ENCODE results near the gene BTBD2.

BTBD2 gene

GRCh38 chr19:2041683-2042484 lies 26.4 kb upstream of the BTBD2 start:
- peak; percentile 84 for DNase-seq (ENCODE audit: low read depth)
- TF ChIP-seq CTCF (conservative IDR thresholded peaks at IDR 0.05; ENCODE audit: low read length): no peak
- H3K4me3 ChIP-seq (ENCODE audit: low read length): no peak overlapping the region

GRCh38 chr19:2041433-2041682 lies 25.8 kb upstream of the BTBD2 start:
- DNase-seq (ENCODE audit: low read depth): no peak
- no peak for TF ChIP-seq CTCF (conservative IDR thresholded peaks at IDR 0.05; ENCODE audit: low read length)
- no peak overlapping the region for H3K4me3 ChIP-seq (ENCODE audit: low read length)

GRCh38 chr19:2040647-2041432 lies 25.3 kb upstream of the BTBD2 start:
- H3K4me3 ChIP-seq (ENCODE audit: low read length): no peak overlapping the region
- TF ChIP-seq CTCF (conservative IDR thresholded peaks at IDR 0.05; ENCODE audit: low read length): no peak
- no peak for DNase-seq (ENCODE audit: low read depth)

- TF ChIP-seq CTCF (conservative IDR thresholded peaks at IDR 0.05; ENCODE audit: low read length): no peak
- H3K4me3 ChIP-seq (ENCODE audit: low read length): no peak overlapping the region
- no peak for DNase-seq (ENCODE audit: low read depth)
Measured at GRCh38 chr19:2039959-2040646, 24.6 kb upstream of the BTBD2 start.

GRCh38 chr19:2039089-2039958 lies 23.8 kb upstream of the BTBD2 start:
- no peak for DNase-seq (ENCODE audit: low read depth)
- TF ChIP-seq CTCF (conservative IDR thresholded peaks at IDR 0.05; ENCODE audit: low read length): no peak
- H3K4me3 ChIP-seq (ENCODE audit: low read length): no peak overlapping the region

- no peak for DNase-seq (ENCODE audit: low read depth)
- no peak overlapping the region for H3K4me3 ChIP-seq (ENCODE audit: low read length)
- TF ChIP-seq CTCF (conservative IDR thresholded peaks at IDR 0.05; ENCODE audit: low read length): no peak
Measured at GRCh38 chr19:2038284-2039088, 23.0 kb upstream of the BTBD2 start.
